Measurements from ENCODE around the gene MMP23B.
"Not testable (repeated sequence)": the region's sequence is repeated elsewhere in the genome, so short reads cannot be mapped to it uniquely, and the experiment has no call there.

The MMP23B gene

GRCh38 chr1:1636621-1637478, 4.9 kb downstream of the MMP23B start:
- not testable (repeated sequence) for DNase-seq

GRCh38 chr1:1637479-1637875, 5.5 kb downstream of the MMP23B start:
- DNase-seq: not testable (repeated sequence)

GRCh38 chr1:1638528-1638927, 6.6 kb downstream of the MMP23B start:
- not testable (repeated sequence) for DNase-seq

DNA sequence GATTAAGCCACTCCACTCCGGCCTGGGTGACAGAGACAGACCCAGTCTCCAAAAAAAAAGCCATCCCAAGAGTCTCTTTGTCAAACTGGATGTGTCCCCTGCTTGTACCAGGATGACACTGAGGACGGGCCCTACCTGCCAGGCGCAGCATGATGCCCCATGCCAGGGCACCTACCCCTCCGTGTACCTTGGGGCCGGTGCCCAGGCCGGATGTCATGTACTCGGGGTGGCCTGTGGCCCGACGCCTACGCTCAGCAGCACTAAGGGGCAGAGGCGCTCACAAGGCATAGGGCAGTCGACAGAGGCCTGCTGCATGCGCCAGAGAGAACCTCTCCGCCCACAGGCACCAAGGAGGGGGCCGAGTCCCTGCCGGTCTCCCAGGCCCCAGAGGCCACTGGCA, 7.4 kb downstream of the MMP23B start:
- not testable (repeated sequence) for DNase-seq

DNA sequence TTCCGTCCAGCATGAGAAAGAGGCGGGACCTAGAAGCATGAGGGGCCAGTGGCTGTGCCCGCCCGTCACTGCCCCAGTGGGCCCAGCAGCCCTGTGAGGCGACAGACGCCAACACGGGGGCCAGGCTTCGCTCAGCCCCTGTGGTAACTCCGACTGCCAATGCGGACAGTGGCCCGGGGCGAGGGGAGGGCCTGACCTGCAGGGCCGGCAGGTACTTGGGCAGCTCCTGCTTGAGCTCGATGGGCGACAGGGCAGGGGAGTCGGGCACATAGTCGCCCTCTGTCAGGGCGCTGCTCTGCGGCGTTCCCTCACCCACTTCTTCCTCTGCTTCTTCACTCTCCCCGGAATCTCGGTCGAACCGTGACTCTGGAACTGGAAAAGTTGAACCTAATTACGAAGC, 8.1 kb downstream of the MMP23B start:
- DNase-seq: not testable (repeated sequence)

DNA sequence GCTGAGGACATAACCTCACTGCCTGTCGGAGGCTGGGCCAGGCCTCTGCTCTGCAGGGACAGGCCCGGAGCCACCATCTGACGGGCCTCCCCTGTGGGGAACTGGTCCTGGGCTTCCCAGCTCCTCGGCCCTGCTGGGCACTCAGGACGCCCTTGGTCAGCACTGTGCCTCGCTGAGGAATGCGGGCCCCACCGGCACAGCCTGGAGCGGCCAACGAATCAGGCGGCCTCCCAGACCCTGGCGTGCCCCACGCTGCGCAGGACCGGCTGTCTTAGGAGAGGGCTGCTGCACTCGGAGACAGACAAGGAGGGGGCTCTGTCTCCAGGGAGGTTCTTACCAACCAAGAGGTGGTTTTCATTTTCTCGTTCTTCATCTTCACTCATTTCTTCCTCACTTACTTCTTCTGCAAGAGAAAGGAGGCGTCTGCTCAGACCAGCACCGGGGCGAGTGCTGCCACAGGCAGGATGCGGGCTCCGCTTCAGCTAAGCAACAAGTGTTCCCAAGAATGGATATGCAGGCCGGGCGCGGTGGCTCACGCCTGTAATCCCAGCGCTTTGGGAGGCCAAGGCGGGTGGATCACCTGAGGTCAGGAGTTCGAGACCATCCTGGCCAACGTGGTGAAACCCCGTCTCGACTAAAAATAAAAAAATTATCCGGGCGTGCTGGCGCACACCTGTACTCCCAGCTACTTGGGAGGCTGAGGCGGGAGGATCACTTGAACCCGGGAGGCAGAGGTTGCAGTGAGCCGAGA, 8.9 kb downstream of the MMP23B start:
- not testable (repeated sequence) for DNase-seq

- not testable (repeated sequence) for DNase-seq
Measured at GRCh38 chr1:1646326-1646725, 14.4 kb downstream of the MMP23B start.

DNA sequence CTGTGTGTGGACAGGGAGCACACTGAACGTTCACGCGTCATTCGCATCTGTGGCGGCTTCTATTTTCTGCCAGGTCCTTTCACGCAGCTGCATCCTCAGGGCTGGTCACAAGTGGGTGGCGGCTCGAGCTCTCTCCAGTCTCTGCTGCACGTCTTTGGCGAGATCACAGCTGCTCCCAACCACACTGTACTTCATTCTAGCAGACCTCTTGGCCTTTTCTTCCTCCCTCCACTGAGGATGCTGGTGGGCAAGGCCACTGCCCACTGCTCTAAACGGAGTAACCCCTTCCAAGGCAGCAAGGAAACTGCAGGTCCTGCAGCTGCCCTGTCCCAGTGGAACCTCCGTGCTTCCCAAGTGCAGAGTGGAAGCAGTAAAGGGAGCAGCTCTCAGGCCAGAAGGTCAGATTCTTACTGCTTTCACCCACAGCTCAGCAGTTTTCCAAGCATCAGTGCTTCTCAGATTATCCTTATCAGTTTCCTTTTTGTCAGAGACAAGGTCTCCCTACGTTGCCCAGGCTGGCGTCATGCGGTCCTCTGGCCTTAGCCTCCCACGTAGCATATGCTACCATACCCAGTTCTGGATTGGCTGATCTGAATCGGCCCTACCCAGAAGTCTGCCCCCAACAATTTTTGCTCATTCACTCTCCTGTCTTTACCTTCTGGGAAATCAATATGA, 15.7 kb downstream of the MMP23B start:
- not testable (repeated sequence) for DNase-seq

DNA sequence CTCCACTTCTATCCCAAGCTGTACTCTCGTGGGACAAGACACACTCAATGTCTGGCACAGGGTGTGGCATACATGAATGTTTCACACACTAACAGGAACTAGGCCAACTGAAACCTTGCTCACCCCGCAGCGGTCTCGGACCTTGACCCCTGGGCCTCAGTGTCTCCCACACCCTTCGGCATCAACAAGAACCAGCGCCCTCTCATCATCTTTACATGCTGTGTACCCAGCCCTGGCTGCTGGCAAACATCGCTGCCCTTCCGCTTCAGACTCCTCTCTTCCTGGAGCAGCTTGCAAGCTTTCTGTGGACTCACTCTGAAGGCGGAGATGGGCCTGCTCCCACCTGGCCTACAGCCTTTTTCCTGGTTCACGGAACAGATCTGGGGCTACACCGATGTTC, 16.3 kb downstream of the MMP23B start:
- not testable (repeated sequence) for DNase-seq

GRCh38 chr1:1658583-1659549, 26.9 kb downstream of the MMP23B start, which contains the start of gene CDK11B:
CDK11B (minus strand) TSS chr1:1659004; CDS start chr1:1657485, 1,519 bp downstream.
- DNase-seq: peak; percentile 95

GRCh38 chr1:1662392-1662791, 30.4 kb downstream of the MMP23B start:
- DNase-seq: not testable (repeated sequence)

DNA sequence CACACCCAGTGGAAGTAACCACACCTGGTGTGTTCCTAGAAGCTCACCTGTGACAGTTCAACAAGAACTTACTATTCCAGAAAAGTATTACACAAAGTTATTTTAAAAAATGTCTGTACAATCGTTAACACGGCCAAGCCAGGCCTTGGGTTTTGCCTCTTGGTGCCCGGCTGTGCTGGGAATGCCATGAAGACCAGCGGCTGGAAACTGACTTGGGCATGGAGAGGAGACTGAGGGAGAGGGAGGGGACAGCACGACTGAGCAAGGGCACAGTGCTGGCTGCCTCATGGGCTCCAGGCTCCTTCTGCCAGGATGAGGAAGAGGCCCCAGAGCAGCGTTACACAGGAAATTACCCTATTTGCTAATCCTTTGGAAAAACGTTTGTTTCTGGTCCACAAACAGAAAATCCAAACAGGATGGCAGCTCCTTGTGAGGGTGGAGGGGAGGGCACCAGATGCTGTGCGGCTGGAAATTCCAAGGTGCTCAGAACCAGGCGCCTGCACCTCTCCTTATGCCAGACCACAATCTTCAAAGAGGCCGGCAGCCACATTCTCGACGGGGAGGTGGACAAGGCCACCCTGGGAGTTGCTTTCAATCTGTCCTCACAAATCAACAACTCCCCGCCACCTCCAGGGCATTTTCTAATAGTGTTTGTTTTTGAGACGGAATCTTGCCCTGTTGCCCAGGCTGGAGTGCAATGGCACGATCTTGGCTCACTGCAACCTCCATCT, 31.0 kb downstream of the MMP23B start:
- DNase-seq: not testable (repeated sequence)

- DNase-seq: not testable (repeated sequence)
Measured at GRCh38 chr1:1664318-1664717, 32.3 kb downstream of the MMP23B start.

DNA sequence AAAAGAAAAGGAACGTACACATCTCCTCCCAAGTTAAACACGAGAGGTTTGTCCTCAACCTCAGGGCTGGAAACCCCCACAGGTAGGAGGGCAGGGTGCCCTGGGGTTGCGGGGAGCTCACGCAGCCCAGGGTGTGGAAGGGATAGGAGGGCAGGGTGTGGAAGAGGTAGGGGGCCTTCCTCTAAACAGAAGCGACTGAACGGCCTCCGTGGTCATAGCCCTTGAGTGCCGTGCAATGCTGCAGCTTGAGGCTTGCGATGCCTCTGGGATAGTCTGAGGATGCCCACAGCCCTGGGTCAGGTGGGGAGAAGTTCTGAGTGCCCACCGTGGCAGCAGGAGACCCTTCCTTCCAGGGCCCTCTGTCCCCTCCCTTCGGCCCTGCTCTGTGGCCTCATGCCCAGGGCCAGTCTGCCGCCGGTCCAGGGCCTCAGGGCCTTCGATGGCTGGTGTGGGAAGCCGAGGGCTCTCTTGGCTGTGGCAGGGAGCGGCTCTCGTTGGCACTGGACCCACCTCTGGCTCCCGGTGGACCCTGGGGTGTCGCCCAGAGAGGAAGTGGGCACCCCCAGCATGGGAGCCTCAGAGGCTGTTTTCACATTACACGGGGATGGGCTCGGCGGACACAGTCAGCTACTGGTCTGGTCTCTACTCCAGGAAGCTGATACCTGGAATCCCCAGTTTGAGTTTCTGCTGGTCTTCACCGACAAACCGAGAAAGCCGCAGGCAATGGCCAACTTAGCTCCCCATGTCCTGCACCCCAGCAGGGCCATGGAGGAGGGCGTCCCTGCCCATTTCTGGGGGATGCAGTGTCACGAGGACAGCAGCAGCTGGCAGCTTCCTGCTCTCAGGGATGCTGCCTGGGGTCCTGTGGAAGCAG, 33.2 kb downstream of the MMP23B start:
- no peak for DNase-seq

GRCh38 chr1:1665815-1666251, 33.9 kb downstream of the MMP23B start:
- DNase-seq: no peak

DNA sequence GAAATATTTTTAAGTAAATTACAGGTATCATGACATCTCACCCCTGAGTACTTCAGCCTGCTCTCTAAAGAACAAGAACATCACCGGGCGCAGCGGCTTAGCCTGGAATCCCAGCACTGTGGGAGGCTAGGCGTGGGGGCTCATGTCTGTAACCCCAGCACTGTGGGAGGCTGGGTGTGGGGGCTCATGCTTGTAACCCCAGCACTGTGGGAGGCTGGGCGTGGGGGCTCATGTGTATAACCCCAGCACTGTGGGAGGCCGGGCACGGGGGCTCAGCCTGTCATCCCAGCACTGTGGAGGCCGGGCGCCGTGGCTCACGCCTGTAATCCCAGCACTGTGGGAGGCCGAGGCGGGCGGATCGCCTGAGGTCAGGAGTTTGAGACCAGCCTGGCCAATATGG, 34.6 kb downstream of the MMP23B start:
- no peak for DNase-seq

DNA sequence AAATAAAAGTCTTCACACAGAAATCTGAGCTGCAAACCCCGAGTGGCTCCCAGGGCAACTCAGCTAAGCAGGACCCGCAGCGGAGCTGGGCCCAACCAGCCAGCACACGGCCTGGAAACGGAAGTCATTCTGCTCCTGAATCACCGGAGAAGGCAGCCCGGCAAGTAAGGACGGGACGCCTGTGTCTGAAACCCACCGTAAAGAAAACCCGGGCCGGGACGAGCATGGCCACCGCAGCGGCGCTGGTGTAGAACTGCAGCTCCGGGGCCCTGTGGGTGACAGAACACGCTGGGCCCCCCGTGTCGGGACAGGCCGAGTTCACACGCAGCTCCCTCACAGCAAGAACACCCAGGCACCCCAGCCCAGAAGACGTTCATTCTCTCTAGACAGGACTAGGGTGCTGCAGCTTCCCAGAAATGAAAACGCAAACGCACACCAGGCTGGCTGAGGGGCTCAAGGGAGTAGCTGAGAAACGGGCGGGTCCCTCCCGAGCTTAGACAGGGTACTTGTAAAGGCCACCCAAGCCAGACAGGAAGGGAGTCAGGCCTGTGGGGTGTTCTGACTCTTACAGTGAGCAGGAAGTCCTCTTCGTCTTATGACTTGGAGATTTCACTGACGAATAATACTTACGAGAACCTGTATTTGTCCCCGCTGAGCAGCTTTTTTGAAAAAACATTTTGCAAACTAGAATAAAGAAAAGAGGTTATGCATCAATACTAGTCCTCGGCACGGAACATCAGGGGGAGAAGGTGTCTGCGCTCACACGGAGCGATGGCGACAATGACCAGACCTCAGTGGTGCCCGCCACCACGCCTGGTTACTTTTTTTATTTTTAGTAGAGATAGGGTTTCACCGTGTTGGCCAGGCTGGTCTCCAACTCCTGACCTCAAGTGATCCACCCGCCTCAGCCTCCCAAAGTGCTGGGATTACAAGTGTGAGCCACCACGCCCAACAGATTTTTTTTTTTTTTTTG, 37.8 kb downstream of the MMP23B start:
- no peak for DNase-seq

DNA sequence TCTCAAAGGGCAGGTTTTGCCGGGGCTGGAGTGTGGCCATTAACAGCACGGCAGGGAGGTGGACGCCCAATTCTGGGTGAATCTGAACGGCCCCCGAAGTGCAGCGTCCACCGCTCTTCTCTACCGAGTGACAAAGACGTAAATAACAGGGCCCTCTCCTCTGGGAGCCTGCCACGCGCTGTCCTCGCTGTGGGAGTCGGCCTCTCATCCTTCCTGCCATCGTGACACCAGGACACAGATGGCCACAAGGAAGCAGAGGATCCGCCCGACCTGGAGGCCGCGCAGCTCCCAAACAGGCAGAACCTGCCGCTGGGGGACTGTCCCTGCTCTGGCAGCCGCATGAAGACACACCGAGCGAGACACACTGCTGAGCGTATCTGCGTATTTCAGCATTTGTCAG, 38.9 kb downstream of the MMP23B start:
- DNase-seq: no peak
